Small intestine (tissue), 7 donors: ENCODE data around the gene CHST14. TPM values are rescaled to one million over a fixed set of nuclear protein-coding genes. Genes with fewer than 3 reads are reported as not detected.

ENCODE experiments used
- DNase-seq, 2 donors: peaks; one replicate each; pipeline versions ENCODE4 v3.0.0 to v3.0.0-alpha.2; 2013
- FAIRE-seq: peaks from 2 replicates; lab custom pipeline; 2012; peaks lifted over from hg19 to GRCh38; lab: Jason Lieb, UNC
- H3K27ac ChIP-seq, 3 donors: one replicate each; pipeline ENCODE4 v1.5.1; 2013; ENCODE audit warnings: low read length in 2 of 3, mild to moderate bottlenecking in 2 of 3, control low read depth in 1 of 3, inconsistent platforms in 1 of 3, low read depth in 1 of 3, moderate library complexity in 1 of 3
- H3K27me3 ChIP-seq, 3 donors: one replicate each; pipeline ENCODE4 v1.6.1; 2013; ENCODE audit warnings: low read length in 3 of 3, inconsistent platforms in 1 of 3; ENCODE audit not compliant: control insufficient read depth in 3 of 3, insufficient read depth in 3 of 3
- H3K36me3 ChIP-seq, 3 donors: one replicate each; pipeline ENCODE4 v1.6.1; 2013; ENCODE audit warnings: low read length in 3 of 3, inconsistent platforms in 1 of 3, low read depth in 1 of 3, mild to moderate bottlenecking in 1 of 3, moderate library complexity in 1 of 3; ENCODE audit not compliant: control insufficient read depth in 3 of 3, insufficient read depth in 2 of 3
- H3K4me1 ChIP-seq, 3 donors: one replicate each; pipeline ENCODE4 v1.6.1; 2013; ENCODE audit warnings: low read length in 2 of 3, inconsistent platforms in 1 of 3, low read depth in 1 of 3, mild to moderate bottlenecking in 1 of 3, moderate library complexity in 1 of 3; ENCODE audit not compliant: control insufficient read depth in 3 of 3, insufficient read depth in 2 of 3
- H3K4me3 ChIP-seq, 3 donors: one replicate each; pipeline ENCODE4 v1.5.1; 2013; ENCODE audit warnings: low read length in 3 of 3, control low read depth in 1 of 3, inconsistent platforms in 1 of 3, low read depth in 1 of 3, mild to moderate bottlenecking in 1 of 3, moderate library complexity in 1 of 3
- H3K9me3 ChIP-seq, 2 donors: one replicate each; pipeline ENCODE4 v1.6.1; 2013; ENCODE audit warnings: low read depth in 1 of 2, low read length in 1 of 2; ENCODE audit not compliant: control insufficient read depth in 2 of 2, insufficient read depth in 1 of 2
- WGBS, 3 donors: extraction: QIAGEN DNeasy Blood & Tissue Kit; methylation state at CpG; one replicate each; pipeline ENCODE4 v1.1.7; 2013; 5-methylcytosine and 5-hydroxymethylcytosine counted together
- polyA plus RNA-seq, 4 donors: library from polyadenylated mRNA; stranded (reverse) in 3 of 4; unstranded in 1 of 4; fragments of 200-250 nt in 3 of 4; fragments of 120-200 nt in 1 of 4; gene quantifications; one replicate each; pipeline versions ENCODE4 v1.2.1 to v1.2.3, GENCODE V29; 2013
- donor health status: healthy with polysubstance abuse.
- donor health status: control.
- donor health status: control.
- donor health status: Bipolar disorder and iron deficiency.
- donor health status: healthy.

The CHST14 gene
- polyA plus RNA-seq, 4 donors = 0.45 to 11.3 (median 3.7) TPM

- peak overlapping the region in 2 of 3 donors; percentile 5 to 62 for H3K27ac ChIP-seq
- FAIRE-seq (no peak), DNase-seq (peak in 1 of 2 donors; percentile 59)
- H3K36me3 ChIP-seq = peaks cover 0 to 23% (median 0%) of the 10 kb centered on the region in 3 donors
- H3K4me3 ChIP-seq = peak overlapping the region; percentile 67 to 84 (median 78)
- H3K9me3 ChIP-seq = no peaks in the 10 kb centered on the region
- H3K27me3 ChIP-seq = no peaks in the 10 kb centered on the region
- H3K4me1 ChIP-seq = peaks cover 0 to 9% (median 0%) of the 10 kb centered on the region in 3 donors
- 0 to 1% (median 1%) methylated on average over 42 to 60 of the region's 60 CpGs for WGBS, 3 donors
Measured at GRCh38 chr15:40471105-40471807, 472 bp downstream of the CHST14 start.

- peak overlapping the region in 1 of 3 donors; percentile 62 for H3K27ac ChIP-seq
- H3K27me3 ChIP-seq = no peaks in the 10 kb centered on the region
- H3K36me3 ChIP-seq = peaks cover 0 to 18% (median 0%) of the 10 kb centered on the region in 3 donors
- peak overlapping the region; percentile 67 to 84 (median 78) for H3K4me3 ChIP-seq
- peak in 1 of 2 donors; percentile 54 for DNase-seq
- 4 to 11% (median 10%) methylated on average over 16 of the region's 16 CpGs for WGBS, 3 donors
- no peak for FAIRE-seq
- peaks cover 0 to 9% (median 0%) of the 10 kb centered on the region in 3 donors for H3K4me1 ChIP-seq
- H3K9me3 ChIP-seq = no peaks in the 10 kb centered on the region
Measured at GRCh38 chr15:40471808-40472150, 995 bp downstream of the CHST14 start.

- DNase-seq (no peak), FAIRE-seq (no peak)
- WGBS, 3 donors = 65 to 76% (median 65%) methylated on average over 9 of the region's 9 CpGs
- no peak overlapping the region for H3K4me3 ChIP-seq
- no peak overlapping the region for H3K27ac ChIP-seq
- H3K27me3 ChIP-seq = no peaks in the 10 kb centered on the region
- peaks cover 0 to 13% (median 0%) of the 10 kb centered on the region in 3 donors for H3K36me3 ChIP-seq
- peaks cover 0 to 9% (median 0%) of the 10 kb centered on the region in 3 donors for H3K4me1 ChIP-seq
- no peaks in the 10 kb centered on the region for H3K9me3 ChIP-seq
Measured at GRCh38 chr15:40472171-40472727, 1.5 kb downstream of the CHST14 start.

GRCh38 chr15:40474581-40474980, 3.8 kb downstream of the CHST14 start:
- DNase-seq (no peak), FAIRE-seq (no peak)
- WGBS, 3 donors = 81 to 88% (median 83%) methylated on average over 8 of the region's 8 CpGs

GRCh38 chr15:40477642-40478327, 7.0 kb downstream of the CHST14 start:
- 33 to 55% (median 44%) methylated on average over 5 of the region's 5 CpGs for WGBS, 3 donors
- H3K4me1 ChIP-seq = no peaks in the 10 kb centered on the region
- H3K9me3 ChIP-seq = no peaks in the 10 kb centered on the region
- no peak for DNase-seq
- no peak overlapping the region for H3K4me3 ChIP-seq
- peaks cover 0 to 2% (median 0%) of the 10 kb centered on the region in 3 donors for H3K27me3 ChIP-seq
- H3K27ac ChIP-seq = no peak overlapping the region
- no peak for FAIRE-seq
- H3K36me3 ChIP-seq = no peaks in the 10 kb centered on the region

More at GRCh38 chr15:40474581-40474980, 3.8 kb downstream of the CHST14 start:
- H3K27ac ChIP-seq = no peak overlapping the region
- no peaks in the 10 kb centered on the region for H3K9me3 ChIP-seq
- H3K4me3 ChIP-seq = no peak overlapping the region
- peaks cover 0 to 9% (median 0%) of the 10 kb centered on the region in 3 donors for H3K4me1 ChIP-seq
- peaks cover 0 to 2% (median 0%) of the 10 kb centered on the region in 3 donors for H3K27me3 ChIP-seq
- H3K36me3 ChIP-seq = no peaks in the 10 kb centered on the region

- Histone ChIP-seq H3K27ac (no peak overlapping the region), H3K4me1 (no peaks in the 10 kb centered on the region), H3K4me3 (no peak overlapping the region), H3K27me3 (peaks cover 0 to 2% (median 0%) of the 10 kb centered on the region in 3 donors), H3K36me3 (no peaks in the 10 kb centered on the region), H3K9me3 (no peaks in the 10 kb centered on the region)
- no peak for DNase-seq
- no peak for FAIRE-seq
Measured at GRCh38 chr15:40479024-40479423, 8.2 kb downstream of the CHST14 start.

GRCh38 chr15:40481341-40482074, 10.7 kb downstream of the CHST14 start:
- Histone ChIP-seq H3K4me1 (no peaks in the 10 kb centered on the region), H3K27ac (no peak overlapping the region), H3K4me3 (no peak overlapping the region), H3K36me3 (no peaks in the 10 kb centered on the region), H3K27me3 (peaks cover 0 to 2% (median 0%) of the 10 kb centered on the region in 3 donors), H3K9me3 (no peaks in the 10 kb centered on the region)
- 50 to 82% (median 75%) methylated on average over 1 of the region's 1 CpG for WGBS, 3 donors
- FAIRE-seq = no peak
- no peak for DNase-seq

GRCh38 chr15:40483919-40484318, 13.1 kb downstream of the CHST14 start:
- Histone ChIP-seq H3K27ac (no peak overlapping the region), H3K9me3 (no peaks in the 10 kb centered on the region), H3K36me3 (no peaks in the 10 kb centered on the region), H3K27me3 (no peaks in the 10 kb centered on the region), H3K4me1 (no peaks in the 10 kb centered on the region), H3K4me3 (no peak overlapping the region)
- 83 to 89% (median 88%) methylated on average over 2 of the region's 2 CpGs for WGBS, 3 donors
- no peak for FAIRE-seq
- no peak for DNase-seq
